NCI-H226 (cell line): ENCODE data around the gene GRID1.
"Not testable (repeated sequence)": the region's sequence is repeated elsewhere in the genome, so short reads cannot be mapped to it uniquely, and the experiment has no call there.

Source experiments
- DNase-seq: peaks from one replicate; pipeline ENCODE4 v3.0.0-alpha.2; 2015

GRID1 gene

DNA sequence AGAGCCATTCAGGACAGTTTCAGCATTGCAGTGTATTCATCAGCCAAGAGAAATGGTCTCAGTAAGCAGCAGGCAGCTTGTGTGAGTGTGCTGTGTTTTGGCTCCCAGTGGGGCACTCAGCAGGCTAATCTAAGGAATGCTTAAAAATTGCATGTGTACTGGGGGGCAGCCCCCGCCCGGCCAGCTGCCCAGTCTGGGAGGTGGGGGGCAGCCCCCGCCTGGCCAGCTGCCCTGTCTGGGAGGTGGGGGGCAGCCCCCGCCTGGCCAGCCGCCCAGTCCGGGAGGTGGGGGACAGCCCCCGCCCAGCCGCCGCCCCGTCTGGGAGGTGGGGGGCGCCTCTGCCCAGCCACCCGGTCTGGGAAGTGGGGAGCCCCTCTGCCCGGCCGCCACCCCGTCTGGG, 116.2 kb downstream of the GRID1 start:
- DNase-seq: no peak

DNA sequence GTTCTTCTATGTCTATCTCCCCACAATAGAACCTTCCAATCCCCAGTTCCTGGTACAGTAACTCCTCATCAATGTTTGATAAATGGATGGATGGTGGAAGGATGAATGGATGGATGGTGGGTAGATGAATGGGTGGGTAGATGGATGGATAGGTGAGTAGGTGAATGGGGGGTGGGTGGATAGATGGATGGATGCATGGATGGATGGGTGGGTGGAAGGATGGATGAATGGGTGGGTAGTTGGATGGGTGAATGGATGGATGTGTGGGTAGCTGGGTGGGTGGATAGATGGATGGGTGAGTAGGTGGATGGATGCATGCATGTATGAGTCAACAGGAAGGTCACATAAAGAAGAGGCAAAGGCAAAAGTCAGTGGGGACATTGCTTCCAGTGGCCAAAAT, 116.8 kb downstream of the GRID1 start:
- no peak for DNase-seq

DNA sequence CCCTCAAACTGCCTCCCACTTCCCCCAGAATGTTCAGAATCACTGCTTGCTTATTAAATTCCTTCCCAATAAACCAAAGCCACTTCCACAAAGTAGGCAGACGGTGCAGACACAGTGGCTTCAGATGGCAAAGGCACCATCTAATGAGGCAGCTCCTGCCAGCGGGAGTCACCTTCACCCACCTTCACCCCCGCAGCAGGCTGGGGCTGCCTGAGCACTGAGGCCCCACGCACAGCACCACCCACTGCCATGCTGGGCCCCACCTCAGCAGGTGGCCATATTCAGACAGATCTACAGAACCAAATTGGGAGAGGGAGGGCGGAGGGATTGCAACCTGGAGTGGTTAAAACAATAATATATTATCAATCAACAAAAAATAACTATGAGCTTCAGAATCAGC, 118.5 kb downstream of the GRID1 start:
- no peak for DNase-seq

GRCh38 chr10:86247588-86247987, 119.0 kb downstream of the GRID1 start:
- DNase-seq: no peak

DNA sequence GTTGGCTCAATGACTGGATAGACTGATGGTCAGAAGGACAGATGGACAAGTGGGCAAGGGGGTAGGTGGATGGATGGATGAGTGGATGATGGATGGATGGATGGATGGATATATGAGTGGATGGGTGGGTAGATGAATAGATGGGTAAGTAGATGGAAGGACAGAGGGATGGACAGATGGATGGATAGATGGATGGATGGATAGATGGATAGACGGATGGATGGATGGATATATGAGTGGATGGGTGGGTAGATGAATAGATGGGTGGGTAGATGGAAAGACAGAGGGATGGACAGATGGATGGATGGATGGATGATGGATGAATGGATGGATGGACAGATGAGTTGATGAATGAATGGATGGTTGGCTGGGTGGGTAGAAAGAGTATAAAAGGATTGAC, 119.5 kb downstream of the GRID1 start:
- DNase-seq: no peak

- no peak for DNase-seq
Observed at GRCh38 chr10:86246279-86246940, 120.2 kb downstream of the GRID1 start.

DNA sequence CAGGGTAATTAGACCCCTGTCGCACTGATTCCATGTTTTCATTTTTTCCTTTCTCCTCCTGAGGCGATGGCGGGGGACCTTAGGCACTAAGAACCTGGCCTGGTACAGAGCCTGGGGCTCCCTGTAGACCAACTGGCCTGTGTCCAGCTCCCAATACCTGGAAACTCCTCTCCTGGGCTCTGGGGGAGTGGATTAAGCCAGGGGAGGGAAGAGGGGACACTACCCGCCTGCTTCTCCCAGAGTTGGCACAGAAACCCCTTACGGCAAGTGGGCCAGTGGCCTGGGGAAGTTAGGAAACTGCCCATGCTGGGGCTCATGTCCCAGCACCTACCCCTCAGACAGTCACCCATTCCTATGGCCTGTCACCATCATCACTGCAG, 121.6 kb downstream of the GRID1 start:
- DNase-seq: no peak

- no peak for DNase-seq
Observed at GRCh38 chr10:86244297-86245014, 122.1 kb downstream of the GRID1 start.

GRCh38 chr10:86243651-86244155, 122.9 kb downstream of the GRID1 start:
- no peak for DNase-seq

GRCh38 chr10:86242761-86243160, 123.8 kb downstream of the GRID1 start:
- no peak for DNase-seq

GRCh38 chr10:86238089-86238488, 128.5 kb downstream of the GRID1 start:
- not testable (repeated sequence) for DNase-seq

DNA sequence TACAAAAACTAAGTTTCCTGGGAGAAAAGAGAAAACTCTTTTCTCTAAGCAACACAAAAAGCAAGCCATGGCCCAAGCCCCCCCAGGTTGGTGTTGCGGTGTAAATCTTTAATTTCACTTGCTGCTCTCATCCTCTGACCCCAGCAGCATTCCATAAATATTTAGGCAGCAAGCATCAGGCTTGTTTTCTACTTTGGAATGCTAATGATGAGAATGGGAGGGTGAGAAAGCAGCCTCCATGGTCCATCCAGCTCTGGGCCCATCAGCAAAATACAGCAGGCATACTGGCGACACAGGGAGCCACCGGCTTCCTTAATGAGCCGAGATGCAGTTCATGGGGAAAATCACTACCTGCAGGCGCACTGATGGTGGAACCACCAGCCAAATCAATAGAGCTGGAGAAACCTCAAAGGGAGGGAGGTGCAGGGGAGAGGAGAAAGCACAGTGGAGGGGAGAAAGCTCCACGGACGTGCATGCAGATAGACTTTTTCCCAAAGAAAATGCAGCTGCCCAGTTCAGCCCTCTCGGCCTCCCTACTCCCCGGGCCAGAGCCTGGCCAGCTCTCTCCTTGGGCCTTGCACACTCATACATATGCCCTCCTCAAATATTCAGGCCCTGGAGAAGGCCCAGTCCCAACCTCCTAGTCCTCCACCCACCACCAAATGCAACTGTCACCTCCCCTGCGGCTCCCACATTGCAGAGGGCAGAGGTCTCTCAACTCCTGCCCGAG, 131.9 kb downstream of the GRID1 start:
- no peak for DNase-seq

- DNase-seq: no peak
Observed at GRCh38 chr10:86234107-86234506, 132.5 kb downstream of the GRID1 start.

DNA sequence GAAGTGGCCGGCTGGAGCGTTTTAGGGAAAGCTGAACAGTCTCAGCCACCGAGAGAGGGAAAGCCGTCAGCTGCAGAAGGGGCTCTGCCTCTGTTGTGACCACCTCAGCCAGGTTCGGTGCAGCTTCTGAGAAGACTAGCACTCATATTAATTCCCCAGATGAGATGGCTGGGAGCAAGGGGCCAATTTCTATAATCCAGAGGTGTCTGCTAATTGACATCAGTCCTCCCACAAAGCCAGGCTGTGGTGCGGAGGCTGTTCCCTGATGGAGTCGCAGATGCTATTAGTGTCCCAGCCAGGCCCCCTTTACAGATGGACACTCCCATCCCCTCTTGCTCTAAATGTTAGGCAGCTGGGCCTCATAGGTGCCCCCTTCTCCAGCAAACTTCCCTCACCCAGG, 133.5 kb downstream of the GRID1 start:
- no peak for DNase-seq

DNA sequence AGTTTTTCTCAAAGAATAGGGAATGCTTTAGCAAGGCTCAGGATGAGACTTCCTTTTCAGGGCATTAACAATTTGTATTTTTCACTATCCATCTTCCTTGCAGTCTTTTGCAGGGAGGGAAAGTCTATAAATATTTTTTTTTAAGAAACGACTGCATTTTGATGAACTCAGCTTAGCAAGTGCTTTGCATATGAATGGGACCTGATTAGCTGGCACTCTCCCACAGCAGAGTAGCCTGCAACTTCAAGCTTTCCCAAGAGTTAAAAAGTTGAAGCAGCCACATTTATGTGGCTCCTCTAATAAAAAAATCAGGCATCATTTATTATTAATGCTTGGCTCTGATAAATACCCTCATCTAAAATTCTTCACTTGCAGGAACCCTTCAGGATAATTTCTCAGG, 134.0 kb downstream of the GRID1 start:
- no peak for DNase-seq

GRCh38 chr10:86231796-86232560, 134.6 kb downstream of the GRID1 start:
- DNase-seq: no peak

DNA sequence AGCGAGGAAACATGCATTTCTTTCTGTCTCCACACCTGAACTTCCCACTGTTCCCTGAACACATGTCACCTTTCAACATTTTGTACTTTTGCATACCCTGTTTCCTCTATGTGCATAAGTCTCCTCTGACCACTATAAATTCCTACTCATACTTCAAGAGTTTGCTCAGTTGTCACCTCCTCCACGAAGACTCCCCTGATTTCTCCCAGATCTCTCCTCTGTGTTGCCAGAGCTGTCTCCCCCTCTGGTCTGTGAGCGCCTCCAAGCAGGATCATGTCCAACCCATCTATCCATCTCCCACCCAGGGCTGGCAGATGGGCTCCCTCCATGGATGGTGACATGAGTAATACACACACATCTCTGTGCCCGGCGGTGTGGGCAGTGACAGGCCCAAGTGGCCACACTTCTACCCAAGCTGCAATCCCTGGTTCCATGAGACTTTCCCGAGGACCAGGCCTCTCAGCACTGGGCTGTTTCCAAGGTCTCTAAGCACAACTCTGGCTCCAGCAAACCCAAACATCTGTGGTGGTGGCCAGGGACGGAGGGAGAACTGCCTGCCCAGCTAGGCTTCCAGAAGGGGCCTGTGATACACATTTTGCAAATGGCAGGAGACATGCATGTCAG, 135.9 kb downstream of the GRID1 start:
- no peak for DNase-seq

GRCh38 chr10:86229811-86230556, 136.6 kb downstream of the GRID1 start:
- DNase-seq: no peak

DNA sequence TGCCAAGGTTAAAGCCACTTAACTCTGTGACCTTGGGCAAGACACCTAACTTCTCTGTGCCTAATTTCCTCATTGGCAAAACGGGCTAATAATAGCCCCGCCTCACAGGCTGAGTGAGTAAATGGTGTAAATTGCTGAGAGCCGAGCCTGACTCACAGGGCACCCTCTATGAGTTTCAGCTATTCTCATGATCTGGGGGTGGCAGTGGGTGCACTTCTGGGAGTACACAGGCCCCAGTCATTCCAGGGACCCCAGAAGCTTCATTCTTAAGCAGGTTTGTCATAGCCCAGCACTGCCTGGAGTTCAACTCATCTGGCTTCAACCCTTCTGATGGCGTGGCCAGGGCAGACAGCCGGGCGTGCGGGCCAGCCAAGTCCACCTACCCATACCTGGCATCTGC, 137.2 kb downstream of the GRID1 start:
- DNase-seq: no peak

GRCh38 chr10:86227501-86228258, 138.9 kb downstream of the GRID1 start:
- no peak for DNase-seq

DNA sequence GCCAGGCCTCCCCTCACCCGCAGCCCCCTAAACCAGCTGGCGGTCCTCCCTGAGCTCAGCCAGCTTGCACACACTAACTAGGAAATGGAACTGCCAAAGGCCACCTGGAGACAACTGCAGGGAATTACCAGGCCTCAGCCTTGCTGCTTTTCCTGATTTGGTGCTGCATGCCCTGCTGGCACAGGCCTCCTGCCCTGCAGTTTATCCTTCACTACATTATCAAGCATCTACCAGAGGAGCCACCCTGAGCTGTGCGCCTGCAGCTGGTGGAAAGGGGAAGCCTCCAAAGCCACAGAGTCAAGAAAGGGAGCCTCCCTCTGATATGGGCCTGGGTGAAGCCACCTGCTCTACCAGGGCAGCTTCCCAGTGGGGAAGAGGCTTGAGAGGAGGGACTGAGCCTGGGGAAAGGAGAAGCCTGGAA, 139.8 kb downstream of the GRID1 start:
- no peak for DNase-seq
